HepG2 (cell line): ENCODE measurements around the gene ILRUN. TPM values are rescaled to one million over a fixed set of nuclear protein-coding genes. Genes with fewer than 3 reads are reported as not detected.

ENCODE experiments used
- ATAC-seq: fragments of 200-7000 bp; cut with Tn5 transposase; 3 replicates; pipeline ENCODE4 v1.9.1; 2020; ENCODE audit warnings: mild to moderate bottlenecking, moderate library complexity
- BruUV-seq: library from RNA; stranded (reverse); fragments of 400-500 nt; replicated peaks from 2 replicates; lab custom pipeline; 2021; lab: Mats Ljungman, UMichigan
- CTCF ChIA-PET: fragments of 300-600 bp; formaldehyde crosslinking; extraction: SDS; loops from one replicate; lab custom pipeline; 2021; ENCODE audit warnings: low total read pairs, inconsistent platforms, low intra/inter-chr PET ratio; lab: Yijun Ruan, JAX
- POLR2A ChIA-PET: fragments of 350-600 bp; sonication (Branson Sonifier 250); formaldehyde crosslinking; loops from one replicate; lab custom pipeline; 2020; ENCODE audit warnings: antibody characterized with exemption, inconsistent platforms; lab: Yijun Ruan, JAX
- DNase-seq: peaks from one replicate; pipeline ENCODE4 v3.0.0-alpha.2; 2015; ENCODE audit warnings: low spot score
- FAIRE-seq: peaks from 3 replicates; lab custom pipeline; 2011; peaks lifted over from hg19 to GRCh38; lab: Jason Lieb, UNC
- H2AFZ ChIP-seq: one replicate; pipeline ENCODE4 v1.6.1; 2011; ENCODE audit warnings: low read length, inconsistent platforms
- H3K27ac ChIP-seq: fragments of 300-600 bp; 3 replicates; pipeline ENCODE4 v1.8.0; 2011; ENCODE audit warnings: mixed run types, mild to moderate bottlenecking, mixed read lengths, low read length, inconsistent platforms; ENCODE audit not compliant: insufficient read depth; ENCODE audit errors: extremely low read length
- H3K27me3 ChIP-seq, 2 experiments: fragments of 200-600 bp in 1 of 2; 2 replicates in 1 of 2; 3 replicates in 1 of 2; pipeline versions ENCODE4 v1.6.0 to v1.8.0; 2011; ENCODE audit warnings: low read length in 2 of 2, mild to moderate bottlenecking in 2 of 2, moderate library complexity in 2 of 2, inconsistent platforms in 1 of 2; ENCODE audit not compliant: insufficient read depth in 2 of 2, control insufficient read depth in 1 of 2
- H3K36me3 ChIP-seq, 2 experiments: fragments of 200-600 bp in 1 of 2; replicated peaks in 1 of 2; 2 replicates in 1 of 2; 3 replicates in 1 of 2; pipeline versions ENCODE4 v1.5.1 to v1.8.0; 2011; ENCODE audit warnings: low read length in 2 of 2, inconsistent platforms in 1 of 2; ENCODE audit not compliant: insufficient read depth in 2 of 2, control insufficient read depth in 1 of 2
- H3K4me1 ChIP-seq: 2 replicates; pipeline ENCODE4 v1.5.1; 2012; ENCODE audit warnings: low read length, inconsistent platforms; ENCODE audit not compliant: insufficient read depth
- H3K4me2 ChIP-seq: 2 replicates; pipeline ENCODE4 v1.6.0; 2011; ENCODE audit warnings: low read depth, low read length, inconsistent platforms
- H3K4me3 ChIP-seq, 3 experiments: fragments of 200-600 bp in 1 of 3; sonication (generic), shearing (Covaris generic) in 1 of 3; replicated peaks in 1 of 3; 2 replicates each; pipeline ENCODE4 v1.5.1; 2011 to 2016; ENCODE audit warnings: low read length in 3 of 3, inconsistent platforms in 2 of 3, low read depth in 2 of 3, mild to moderate bottlenecking in 2 of 3, control low read depth in 1 of 3, mixed read lengths in 1 of 3; ENCODE audit not compliant: insufficient read depth in 1 of 3
- H3K79me2 ChIP-seq: one replicate; pipeline ENCODE4 v1.6.1; 2011; ENCODE audit warnings: low read length, inconsistent platforms; ENCODE audit not compliant: insufficient read depth
- H3K9ac ChIP-seq: 2 replicates; pipeline ENCODE4 v1.6.0; 2011; ENCODE audit warnings: mild to moderate bottlenecking, low read depth, low read length, inconsistent platforms; ENCODE audit not compliant: insufficient read depth
- H3K9me3 ChIP-seq: 2 replicates; pipeline ENCODE4 v1.5.1; 2012; ENCODE audit warnings: mild to moderate bottlenecking, low read length
- H4K20me1 ChIP-seq: 2 replicates; pipeline ENCODE4 v1.6.0; 2011; ENCODE audit warnings: inconsistent platforms, mild to moderate bottlenecking, low read length, moderate library complexity; ENCODE audit not compliant: insufficient read depth
- CBX2 ChIP-seq, 2 experiments: fragments of 200-600 bp in 1 of 2; sonication (generic); formaldehyde crosslinking in 1 of 2; IDR thresholded peaks; 2 replicates each; pipeline versions ENCODE4 v1.7.0 to v1.8.1; 2018 to 2022; ENCODE audit warnings: low read depth in 2 of 2, low read length in 1 of 2, mild to moderate bottlenecking in 1 of 2, missing genetic modification reagents in 1 of 2
- DPF2 ChIP-seq: sonication (generic); formaldehyde crosslinking; IDR thresholded peaks from 2 replicates; pipeline ENCODE4 v1.4.0; 2020; ENCODE audit warnings: mild to moderate bottlenecking, low read depth, missing genetic modification reagents, borderline replicate concordance
- NCOA2 ChIP-seq: sonication (generic); formaldehyde crosslinking; IDR thresholded peaks from 2 replicates; pipeline ENCODE4 v1.8.0; 2022; ENCODE audit warnings: inconsistent platforms
- PATZ1 ChIP-seq: sonication (generic); formaldehyde crosslinking; IDR thresholded peaks from 2 replicates; pipeline ENCODE4 v1.4.0; 2020; ENCODE audit warnings: missing genetic modification reagents
- SALL1 ChIP-seq: sonication (generic); formaldehyde crosslinking; IDR thresholded peaks from 2 replicates; pipeline ENCODE4 v1.8.0; 2022; ENCODE audit warnings: mild to moderate bottlenecking, missing genetic modification reagents
- ZNF460 ChIP-seq: sonication (generic); formaldehyde crosslinking; IDR thresholded peaks from 2 replicates; pipeline ENCODE4 v1.5.1; 2020; ENCODE audit warnings: missing genetic modification reagents, mild to moderate bottlenecking, borderline replicate concordance
- ZNF543 ChIP-seq: sonication (generic); formaldehyde crosslinking; IDR thresholded peaks from 2 replicates; pipeline ENCODE4 v1.4.0; 2020; ENCODE audit warnings: mild to moderate bottlenecking, missing genetic modification reagents
- WGBS: methylation state at CpG from one replicate; pipeline ENCODE4 v1.1.6; 2017; ENCODE audit warnings: low lambda C conversion rate; 5-methylcytosine and 5-hydroxymethylcytosine counted together
- in situ Hi-C: cut with HindIII; loops from 2 replicates; pipeline ENCODE4 v1.10.0; 2017; ENCODE audit warnings: low pct_unique_long_range_greater_than_20kb; ENCODE audit not compliant: extremely low pct_ligation_motif_present
- intact Hi-C: fragments of 100-400 bp; cut with micrococcal nuclease; formaldehyde crosslinking; loops from one replicate; pipeline ENCODE4 v1.10.0; 2022; ENCODE audit not compliant: unreplicated experiment
- polyA plus RNA-seq, 8 experiments: library from polyadenylated mRNA; depleted of rRNA in 3 of 8; stranded (reverse) in 7 of 8; unstranded in 1 of 8; fragments of >200 nt; fragmentation: Illumina TruSeq in 4 of 8; extraction: Trizol in 4 of 8; gene quantifications; 2 replicates each; pipeline versions ENCODE4 v1.2.1 to v1.2.3, GENCODE V29; 2011 to 2016; ENCODE audit warnings: low read depth in 4 of 8, missing spikeins in 1 of 8, mixed read lengths in 1 of 8; ENCODE audit not compliant: insufficient read depth in 1 of 8
- total RNA-seq, 5 experiments: library from RNA; depleted of rRNA; stranded (reverse); fragments of >200 nt; fragmentation: Illumina TruSeq; extraction: Trizol; gene quantifications; 2 replicates each; pipeline ENCODE4 v1.2.3, GENCODE V29; 2016; ENCODE audit warnings: low read depth in 1 of 5
- TF ChIP-seq, protein P1 (sequence below): sonication (generic); formaldehyde crosslinking; IDR thresholded peaks from 2 replicates; pipeline ENCODE4 v1.9.0; 2021; ENCODE audit warnings: missing genetic modification reagents, borderline replicate concordance
- TF ChIP-seq, protein P2 (sequence below): fragments of 450-650 bp; IDR thresholded peaks from 2 replicates; pipeline ENCODE4 v1.6.1; 2017; ENCODE audit warnings: mild to moderate bottlenecking
- TF ChIP-seq, protein P3 (sequence below): sonication (generic); formaldehyde crosslinking; IDR thresholded peaks from 2 replicates; pipeline ENCODE4 v1.4.0; 2020; ENCODE audit warnings: missing genetic modification reagents, borderline replicate concordance

The ILRUN gene
- total and polyA plus RNA-seq, 2 of the 13 experiments (the other 11 are each of a cell fraction or from before 2014, with no cell fraction given) = 45.5 to 66.6 TPM

DNA sequence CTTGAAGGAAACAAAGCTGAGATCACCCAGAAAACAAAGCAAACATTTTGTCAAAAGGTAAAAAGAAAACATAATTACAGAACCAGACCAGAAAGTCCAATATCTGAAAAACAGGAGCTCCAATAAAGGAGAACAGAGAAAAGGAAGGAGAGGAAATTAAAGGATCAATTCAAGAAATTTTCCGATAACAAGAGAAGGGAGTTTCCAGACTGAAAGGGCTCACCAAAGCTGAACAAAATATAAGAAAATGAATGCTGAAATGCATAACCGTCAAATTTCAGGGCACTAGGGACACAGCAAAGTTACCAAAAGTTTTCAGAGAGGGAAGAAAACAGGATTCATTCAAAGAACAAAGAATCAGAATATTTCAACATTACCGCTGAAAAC, 23.9 kb downstream of the ILRUN start (continued):
- TF ChIP-seq, protein P1, sequence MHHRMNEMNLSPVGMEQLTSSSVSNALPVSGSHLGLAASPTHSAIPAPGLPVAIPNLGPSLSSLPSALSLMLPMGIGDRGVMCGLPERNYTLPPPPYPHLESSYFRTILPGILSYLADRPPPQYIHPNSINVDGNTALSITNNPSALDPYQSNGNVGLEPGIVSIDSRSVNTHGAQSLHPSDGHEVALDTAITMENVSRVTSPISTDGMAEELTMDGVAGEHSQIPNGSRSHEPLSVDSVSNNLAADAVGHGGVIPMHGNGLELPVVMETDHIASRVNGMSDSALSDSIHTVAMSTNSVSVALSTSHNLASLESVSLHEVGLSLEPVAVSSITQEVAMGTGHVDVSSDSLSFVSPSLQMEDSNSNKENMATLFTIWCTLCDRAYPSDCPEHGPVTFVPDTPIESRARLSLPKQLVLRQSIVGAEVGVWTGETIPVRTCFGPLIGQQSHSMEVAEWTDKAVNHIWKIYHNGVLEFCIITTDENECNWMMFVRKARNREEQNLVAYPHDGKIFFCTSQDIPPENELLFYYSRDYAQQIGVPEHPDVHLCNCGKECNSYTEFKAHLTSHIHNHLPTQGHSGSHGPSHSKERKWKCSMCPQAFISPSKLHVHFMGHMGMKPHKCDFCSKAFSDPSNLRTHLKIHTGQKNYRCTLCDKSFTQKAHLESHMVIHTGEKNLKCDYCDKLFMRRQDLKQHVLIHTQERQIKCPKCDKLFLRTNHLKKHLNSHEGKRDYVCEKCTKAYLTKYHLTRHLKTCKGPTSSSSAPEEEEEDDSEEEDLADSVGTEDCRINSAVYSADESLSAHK (CRISPR knock-in tag) = no peak

- ATAC-seq (no peak), FAIRE-seq (no peak)
- 93% methylated on average over 8 of the region's 8 CpGs for WGBS
- TF ChIP-seq ZNF543 (CRISPR knock-in tag) (0 out of 2 replicates have a peak, but pooled peaks have one; percentile 32), ZNF460 (CRISPR knock-in tag) (peak; percentile 88), NCOA2 (CRISPR knock-in tag) (no peak), CBX2 (IDR thresholded peaks at IDR 0.05; ENCODE audit: low read depth, low read length) (no peak), CBX2 (CRISPR knock-in tag; IDR thresholded peaks at IDR 0.05; ENCODE audit: low read depth) (no peak), SALL1 (CRISPR knock-in tag) (peak; percentile 19; the same call in 1 of the 2 replicates), DPF2 (CRISPR knock-in tag) (0 out of 2 replicates have a peak, but pooled peaks have one; percentile 16), PATZ1 (CRISPR knock-in tag) (peak; percentile 56; the same call in 1 of the 2 replicates)
- TF ChIP-seq, protein P2, sequence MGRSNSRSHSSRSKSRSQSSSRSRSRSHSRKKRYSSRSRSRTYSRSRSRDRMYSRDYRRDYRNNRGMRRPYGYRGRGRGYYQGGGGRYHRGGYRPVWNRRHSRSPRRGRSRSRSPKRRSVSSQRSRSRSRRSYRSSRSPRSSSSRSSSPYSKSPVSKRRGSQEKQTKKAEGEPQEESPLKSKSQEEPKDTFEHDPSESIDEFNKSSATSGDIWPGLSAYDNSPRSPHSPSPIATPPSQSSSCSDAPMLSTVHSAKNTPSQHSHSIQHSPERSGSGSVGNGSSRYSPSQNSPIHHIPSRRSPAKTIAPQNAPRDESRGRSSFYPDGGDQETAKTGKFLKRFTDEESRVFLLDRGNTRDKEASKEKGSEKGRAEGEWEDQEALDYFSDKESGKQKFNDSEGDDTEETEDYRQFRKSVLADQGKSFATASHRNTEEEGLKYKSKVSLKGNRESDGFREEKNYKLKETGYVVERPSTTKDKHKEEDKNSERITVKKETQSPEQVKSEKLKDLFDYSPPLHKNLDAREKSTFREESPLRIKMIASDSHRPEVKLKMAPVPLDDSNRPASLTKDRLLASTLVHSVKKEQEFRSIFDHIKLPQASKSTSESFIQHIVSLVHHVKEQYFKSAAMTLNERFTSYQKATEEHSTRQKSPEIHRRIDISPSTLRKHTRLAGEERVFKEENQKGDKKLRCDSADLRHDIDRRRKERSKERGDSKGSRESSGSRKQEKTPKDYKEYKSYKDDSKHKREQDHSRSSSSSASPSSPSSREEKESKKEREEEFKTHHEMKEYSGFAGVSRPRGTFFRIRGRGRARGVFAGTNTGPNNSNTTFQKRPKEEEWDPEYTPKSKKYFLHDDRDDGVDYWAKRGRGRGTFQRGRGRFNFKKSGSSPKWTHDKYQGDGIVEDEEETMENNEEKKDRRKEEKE = no peak
- TF ChIP-seq, protein P3, sequence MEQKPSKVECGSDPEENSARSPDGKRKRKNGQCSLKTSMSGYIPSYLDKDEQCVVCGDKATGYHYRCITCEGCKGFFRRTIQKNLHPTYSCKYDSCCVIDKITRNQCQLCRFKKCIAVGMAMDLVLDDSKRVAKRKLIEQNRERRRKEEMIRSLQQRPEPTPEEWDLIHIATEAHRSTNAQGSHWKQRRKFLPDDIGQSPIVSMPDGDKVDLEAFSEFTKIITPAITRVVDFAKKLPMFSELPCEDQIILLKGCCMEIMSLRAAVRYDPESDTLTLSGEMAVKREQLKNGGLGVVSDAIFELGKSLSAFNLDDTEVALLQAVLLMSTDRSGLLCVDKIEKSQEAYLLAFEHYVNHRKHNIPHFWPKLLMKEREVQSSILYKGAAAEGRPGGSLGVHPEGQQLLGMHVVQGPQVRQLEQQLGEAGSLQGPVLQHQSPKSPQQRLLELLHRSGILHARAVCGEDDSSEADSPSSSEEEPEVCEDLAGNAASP (CRISPR knock-in tag) = no peak
These were observed 24.5 kb downstream of the ILRUN start for GRCh38 chr6:34671801-34672656.

More at GRCh38 chr6:34671801-34672656, 24.5 kb downstream of the ILRUN start:
- ChIA-PET CTCF (no interaction called here), POLR2A (interaction anchor here (1.0 kb wide), 1 partner anchor 15 kb away, joined by 3 read pairs; no protein-coding TSS in a partner anchor)
- Histone ChIP-seq H2AFZ (no peak overlapping the region), H3K4me1 (peaks cover 95% of the 10 kb centered on the region), H3K79me2 (peaks cover 81% of the 10 kb centered on the region), H3K27ac (peak overlapping the region; percentile 73), H3K36me3 (no peaks in the 10 kb centered on the region; a peak in 1 of 5 replicates), H4K20me1 (no peaks in the 10 kb centered on the region), H3K4me3 (no peak overlapping the region; a peak in 1 of 6 replicates), H3K4me2 (no peak overlapping the region; the same call in 1 of the 2 replicates), H3K9ac (no peak overlapping the region), H3K9me3 (no peaks in the 10 kb centered on the region), H3K27me3 (no peaks in the 10 kb centered on the region)
- in situ Hi-C loops (no loop called here), intact Hi-C loops (loop anchor here (5.0 kb wide), 1 partner anchor 85 kb away; the partner anchor contains the start of gene SNRPC)
- BruUV-seq = no TSS peak
- DNase-seq = no peak
